ENCODE results near the gene GNAZ. TPM values are rescaled to one million over a fixed set of nuclear protein-coding genes. Genes with fewer than 3 reads are reported as not detected.

GNAZ gene
- polyA plus RNA-seq, 2 of the 4 experiments (the other 2 are of a cell fraction): 1.9 to 2.5 TPM

DNA sequence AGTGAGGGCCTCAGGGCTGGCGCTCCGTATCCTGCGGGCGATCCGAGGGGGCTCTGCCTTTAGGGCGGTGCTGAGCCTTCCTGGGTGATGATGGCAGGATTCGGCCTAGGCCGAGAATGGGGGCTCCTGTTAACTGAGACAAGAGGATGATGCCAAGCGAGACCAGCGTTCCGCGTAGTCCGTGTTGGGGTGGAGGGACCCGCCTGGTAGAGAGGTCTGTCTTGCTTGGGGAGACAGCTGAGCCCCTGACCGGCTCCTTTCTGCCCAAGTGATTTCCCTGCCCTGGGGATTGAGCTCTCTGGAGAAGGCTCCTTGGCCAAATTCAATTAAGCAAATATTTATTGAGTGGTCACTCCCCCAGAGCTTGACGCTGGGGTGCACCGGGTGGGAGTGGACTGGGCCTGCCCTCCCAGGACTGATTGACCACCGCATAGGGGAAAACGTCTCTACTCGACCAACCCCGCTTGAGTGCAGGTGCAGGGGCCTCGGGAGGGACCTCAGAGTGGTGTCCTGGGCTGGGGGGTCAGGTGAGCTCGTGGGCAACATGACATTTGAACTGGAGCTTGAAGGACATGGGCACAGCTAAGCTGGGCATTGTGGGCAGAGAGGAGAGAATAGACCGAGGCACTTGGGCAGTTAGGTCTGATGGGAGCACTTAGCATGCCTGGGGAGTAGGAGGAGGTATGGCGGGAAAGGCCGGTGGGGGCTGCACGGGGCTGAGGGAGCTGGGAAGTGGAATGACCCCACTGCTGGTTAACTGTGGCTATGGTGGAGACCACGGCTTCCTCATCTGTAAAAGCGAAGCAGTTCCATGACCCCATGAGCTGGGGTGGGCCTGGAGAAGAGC, 1.1 kb downstream of the GNAZ start:
- H3K4me3 ChIP-seq: peak overlapping the region; percentile 81
- H3K27ac ChIP-seq: peak overlapping the region; percentile 72 to 93; a peak in 3 of 6 replicates
- no peaks in the 10 kb centered on the region for H3K9me3 ChIP-seq
- no peak for TF ChIP-seq EHF (CRISPR knock-in tag; IDR thresholded peaks at IDR 0.05)
- TF ChIP-seq TP53 (CRISPR knock-in tag; IDR thresholded peaks at IDR 0.05): no peak
- no peak for TF ChIP-seq HEYL (CRISPR knock-in tag; IDR thresholded peaks at IDR 0.05)
- no peak for TF ChIP-seq RFX5 (IDR thresholded peaks at IDR 0.05)
- no peak for TF ChIP-seq HDAC2 (IDR thresholded peaks at IDR 0.05)
- TF ChIP-seq CEBPB (IDR thresholded peaks at IDR 0.05): no peak
- TF ChIP-seq HMGXB4 (CRISPR knock-in tag; IDR thresholded peaks at IDR 0.05; ENCODE audit: borderline replicate concordance): no peak
- TF ChIP-seq POLR2A (IDR thresholded peaks at IDR 0.05; ENCODE audit: low read length): no peak
- no peak for TF ChIP-seq FOSL2 (IDR thresholded peaks at IDR 0.05)
- no peak for TF ChIP-seq FOSL2 (CRISPR knock-in tag; IDR thresholded peaks at IDR 0.05)
- TF ChIP-seq, protein P1, sequence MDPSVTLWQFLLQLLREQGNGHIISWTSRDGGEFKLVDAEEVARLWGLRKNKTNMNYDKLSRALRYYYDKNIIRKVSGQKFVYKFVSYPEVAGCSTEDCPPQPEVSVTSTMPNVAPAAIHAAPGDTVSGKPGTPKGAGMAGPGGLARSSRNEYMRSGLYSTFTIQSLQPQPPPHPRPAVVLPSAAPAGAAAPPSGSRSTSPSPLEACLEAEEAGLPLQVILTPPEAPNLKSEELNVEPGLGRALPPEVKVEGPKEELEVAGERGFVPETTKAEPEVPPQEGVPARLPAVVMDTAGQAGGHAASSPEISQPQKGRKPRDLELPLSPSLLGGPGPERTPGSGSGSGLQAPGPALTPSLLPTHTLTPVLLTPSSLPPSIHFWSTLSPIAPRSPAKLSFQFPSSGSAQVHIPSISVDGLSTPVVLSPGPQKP (IDR thresholded peaks at IDR 0.05; ENCODE audit: low read depth, low read length): no peak
- TF ChIP-seq CBX2 (IDR thresholded peaks at IDR 0.05; ENCODE audit: borderline replicate concordance, low read depth): no peak
- no peak for TF ChIP-seq FOSB (CRISPR knock-in tag; IDR thresholded peaks at IDR 0.05)
- peak overlapping the region; percentile 97 for H3K4me2 ChIP-seq
- FAIRE-seq: no peak
- POLR2A ChIA-PET: no interaction called here
- CTCF ChIA-PET: interaction anchor here (0.8 kb wide), 1 partner anchor 114 kb away, joined by 3 read pairs; no protein-coding TSS in a partner anchor
- 0 out of 3 replicates have a peak, but pooled peaks cover 7% of the 10 kb centered on the region for H3K4me1 ChIP-seq
- no peak for ATAC-seq
- no peak for DNase-seq (ENCODE audit: low read depth in 1 of 2, low spot score in 1 of 2)
- 95% methylated on average over 21 of the region's 29 CpGs for WGBS (ENCODE audit: missing lambda C conversion rate)

DNA sequence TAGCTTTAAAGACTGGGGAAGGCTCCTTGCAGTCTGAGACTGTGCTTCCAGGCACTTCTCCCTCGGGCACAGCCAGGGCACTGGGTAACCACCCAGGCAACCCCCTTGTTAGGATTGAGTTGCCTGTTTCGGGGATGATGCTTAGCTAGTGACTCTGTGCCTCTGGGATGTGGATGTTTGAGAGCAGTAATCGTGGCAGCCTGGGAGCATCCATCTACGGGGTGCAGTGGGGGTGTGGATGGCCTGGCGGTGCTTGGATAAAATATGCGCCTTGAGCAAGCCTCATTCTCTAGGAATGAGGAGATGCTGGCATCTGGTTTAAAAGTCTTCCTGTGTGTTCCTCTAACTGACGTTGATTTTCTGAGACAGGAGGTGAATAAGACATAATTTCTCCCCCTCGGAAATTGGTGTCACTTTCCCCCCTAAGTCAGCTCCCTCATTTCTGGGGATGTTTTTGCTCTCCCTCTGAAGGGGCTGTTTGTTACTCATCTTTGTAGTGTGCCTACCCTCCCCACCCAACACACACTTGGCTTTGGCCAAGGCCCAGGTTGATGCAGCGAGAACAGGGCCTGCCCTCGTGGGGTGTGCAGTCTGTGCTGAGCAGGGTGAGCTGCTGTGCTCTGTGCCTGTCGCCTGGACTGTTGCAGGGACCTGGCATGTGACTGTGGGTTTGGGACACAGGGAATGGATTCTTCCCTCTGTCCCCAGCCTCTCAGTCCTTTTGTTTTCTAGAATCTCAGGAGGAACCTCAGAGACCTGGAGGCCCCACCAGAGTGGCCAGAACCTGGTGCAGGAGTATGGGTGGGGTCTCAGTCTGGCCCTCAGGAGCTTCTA, 2.0 kb downstream of the GNAZ start:
- no peak for ATAC-seq
- ChIA-PET POLR2A (no interaction called here), CTCF (interaction anchor here (0.6 to 0.8 kb wide), 2 partner anchors 115 to 1092 kb away, joined by 3 read pairs; no protein-coding TSS in a partner anchor)
- Histone ChIP-seq H3K4me1 (0 out of 3 replicates have a peak, but pooled peaks cover 7% of the 10 kb centered on the region), H3K9me3 (no peaks in the 10 kb centered on the region), H3K27ac (no peak overlapping the region), H3K4me2 (no peak overlapping the region), H3K4me3 (no peak overlapping the region)
- no peak for TF ChIP-seq CBX2 (IDR thresholded peaks at IDR 0.05; ENCODE audit: borderline replicate concordance, low read depth)
- TF ChIP-seq EHF (CRISPR knock-in tag; IDR thresholded peaks at IDR 0.05): no peak
- no peak for TF ChIP-seq GATA3 (IDR thresholded peaks at IDR 0.05; ENCODE audit: borderline replicate concordance)
- TF ChIP-seq, protein P2, sequence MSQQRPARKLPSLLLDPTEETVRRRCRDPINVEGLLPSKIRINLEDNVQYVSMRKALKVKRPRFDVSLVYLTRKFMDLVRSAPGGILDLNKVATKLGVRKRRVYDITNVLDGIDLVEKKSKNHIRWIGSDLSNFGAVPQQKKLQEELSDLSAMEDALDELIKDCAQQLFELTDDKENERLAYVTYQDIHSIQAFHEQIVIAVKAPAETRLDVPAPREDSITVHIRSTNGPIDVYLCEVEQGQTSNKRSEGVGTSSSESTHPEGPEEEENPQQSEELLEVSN (IDR thresholded peaks at IDR 0.05; ENCODE audit: borderline replicate concordance, low read depth): no peak
- no peak for TF ChIP-seq EP300 (IDR thresholded peaks at IDR 0.05)
- TF ChIP-seq HES2 (IDR thresholded peaks at IDR 0.05): no peak
- TF ChIP-seq, protein P3, sequence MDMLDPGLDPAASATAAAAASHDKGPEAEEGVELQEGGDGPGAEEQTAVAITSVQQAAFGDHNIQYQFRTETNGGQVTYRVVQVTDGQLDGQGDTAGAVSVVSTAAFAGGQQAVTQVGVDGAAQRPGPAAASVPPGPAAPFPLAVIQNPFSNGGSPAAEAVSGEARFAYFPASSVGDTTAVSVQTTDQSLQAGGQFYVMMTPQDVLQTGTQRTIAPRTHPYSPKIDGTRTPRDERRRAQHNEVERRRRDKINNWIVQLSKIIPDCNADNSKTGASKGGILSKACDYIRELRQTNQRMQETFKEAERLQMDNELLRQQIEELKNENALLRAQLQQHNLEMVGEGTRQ (IDR thresholded peaks at IDR 0.05): no peak
- no peak for TF ChIP-seq JUN (IDR thresholded peaks at IDR 0.05)
- no peak for TF ChIP-seq POLR2A (IDR thresholded peaks at IDR 0.05; ENCODE audit: low read length)
- no peak for TF ChIP-seq SREBF2 (IDR thresholded peaks at IDR 0.05)
- TF ChIP-seq KDM1A (IDR thresholded peaks at IDR 0.05; ENCODE audit: low read depth): no peak
- TF ChIP-seq RNF2 (IDR thresholded peaks at IDR 0.05; ENCODE audit: borderline replicate concordance, low read depth): no peak
- TF ChIP-seq, protein P4, sequence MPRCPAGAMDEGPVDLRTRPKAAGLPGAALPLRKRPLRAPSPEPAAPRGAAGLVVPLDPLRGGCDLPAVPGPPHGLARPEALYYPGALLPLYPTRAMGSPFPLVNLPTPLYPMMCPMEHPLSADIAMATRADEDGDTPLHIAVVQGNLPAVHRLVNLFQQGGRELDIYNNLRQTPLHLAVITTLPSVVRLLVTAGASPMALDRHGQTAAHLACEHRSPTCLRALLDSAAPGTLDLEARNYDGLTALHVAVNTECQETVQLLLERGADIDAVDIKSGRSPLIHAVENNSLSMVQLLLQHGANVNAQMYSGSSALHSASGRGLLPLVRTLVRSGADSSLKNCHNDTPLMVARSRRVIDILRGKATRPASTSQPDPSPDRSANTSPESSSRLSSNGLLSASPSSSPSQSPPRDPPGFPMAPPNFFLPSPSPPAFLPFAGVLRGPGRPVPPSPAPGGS (IDR thresholded peaks at IDR 0.05): no peak
- no peak for TF ChIP-seq ZFP36 (IDR thresholded peaks at IDR 0.05; ENCODE audit: borderline replicate concordance, partially characterized antibody)
- TF ChIP-seq HOXB5 (CRISPR knock-in tag; IDR thresholded peaks at IDR 0.05): no peak
- no peak for TF ChIP-seq RCOR1 (IDR thresholded peaks at IDR 0.05; ENCODE audit: low read depth, low read length)
- TF ChIP-seq ATOH8 (CRISPR knock-in tag; IDR thresholded peaks at IDR 0.05; ENCODE audit: low read depth): no peak
- TF ChIP-seq NR3C1 (IDR thresholded peaks at IDR 0.05): no peak
- TF ChIP-seq KDM5A (IDR thresholded peaks at IDR 0.05): no peak
- FAIRE-seq: no peak
- 88% methylated on average over 8 of the region's 11 CpGs for WGBS (ENCODE audit: missing lambda C conversion rate)
- DNase-seq (ENCODE audit: low read depth in 1 of 2, low spot score in 1 of 2): no peak

Measured in A549 (cell line).